ENCODE results near the gene DUSP11. TPM values are rescaled to one million over a fixed set of nuclear protein-coding genes. Genes with fewer than 3 reads are reported as not detected.

Gene DUSP11
- total RNA-seq, 1 experiment from 2014 or later: 22.9 TPM

DNA sequence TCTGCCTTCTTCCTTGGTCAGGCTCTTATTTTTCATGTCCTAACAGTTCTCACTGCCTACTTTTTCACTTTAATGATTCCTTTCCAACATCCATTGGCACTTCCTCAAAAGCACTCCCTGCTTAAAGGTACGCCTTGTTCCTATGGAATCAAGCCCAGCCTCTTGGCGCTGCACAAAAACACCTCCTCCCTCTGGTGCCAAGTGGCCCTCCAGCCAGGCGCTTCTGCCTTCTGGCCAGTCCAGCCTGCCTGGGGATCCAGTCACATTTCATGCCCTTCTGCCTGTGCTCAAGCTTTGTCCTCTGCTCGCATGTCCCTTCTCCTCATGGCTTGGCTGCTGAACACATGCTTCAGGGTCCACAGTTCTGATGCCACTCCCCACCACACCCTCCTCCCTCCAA lies 49.1 kb downstream of the DUSP11 start:
- no peaks in the 10 kb centered on the region for H3K9me2 ChIP-seq (ENCODE audit: insufficient read depth)
- H3K4me1 ChIP-seq (ENCODE audit: control insufficient read depth in 1 of 2, insufficient read depth in 2 of 2, low read length in 2 of 2): peaks cover 2 to 3% of the 10 kb centered on the region in 2 experiments; a peak in 2 of 4 replicates
- H4K20me1 ChIP-seq (ENCODE audit: insufficient read depth): no peaks in the 10 kb centered on the region
- peaks cover 16 to 17% of the 10 kb centered on the region in 2 experiments; a peak in 3 of 4 replicates for H3K36me3 ChIP-seq (ENCODE audit: control insufficient read depth in 1 of 2, insufficient read depth in 2 of 2, low read length in 2 of 2)
- BruUV-seq (replicated peaks): no TSS peak
- intact Hi-C loops (cut with micrococcal nuclease): no loop called here
- POLR2A ChIA-PET: no interaction called here
- H3K27ac ChIP-seq (ENCODE audit: low read depth, low read length): no peak overlapping the region
- no peak overlapping the region for H2AFZ ChIP-seq (ENCODE audit: low read depth, low read length, poor library complexity, severe bottlenecking)
- CTCF ChIA-PET: no interaction called here
- RAD21 ChIA-PET (ENCODE audit: low non-redundant PET in 1 of 2, low total read pairs in 2 of 2, uncharacterized antibody in 2 of 2, unreplicated experiment in 2 of 2): no interaction called here
- ATAC-seq: no peak
- H3K4me2 ChIP-seq (ENCODE audit: low read length): no peak overlapping the region
- H3K27me3 ChIP-seq (ENCODE audit: insufficient read depth, low read length): no peaks in the 10 kb centered on the region
- TF ChIP-seq, protein P1, sequence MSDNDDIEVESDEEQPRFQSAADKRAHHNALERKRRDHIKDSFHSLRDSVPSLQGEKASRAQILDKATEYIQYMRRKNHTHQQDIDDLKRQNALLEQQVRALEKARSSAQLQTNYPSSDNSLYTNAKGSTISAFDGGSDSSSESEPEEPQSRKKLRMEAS (IDR thresholded peaks at IDR 0.05): no peak
- TF ChIP-seq SRF (IDR thresholded peaks at IDR 0.05; ENCODE audit: low read depth) (no peak), ELF1 (IDR thresholded peaks at IDR 0.05; ENCODE audit: borderline replicate concordance, low read depth) (no peak), JUND (IDR thresholded peaks at IDR 0.05) (no peak), CBX3 (IDR thresholded peaks at IDR 0.05; ENCODE audit: low read depth) (no peak), ZFX (IDR thresholded peaks at IDR 0.05) (no peak), YY1 (IDR thresholded peaks at IDR 0.05; ENCODE audit: extremely low read depth, insufficient replicate concordance, low read depth, low read length) (no peak), ZNF274 (IDR thresholded peaks at IDR 0.05; ENCODE audit: low read depth, low read length) (no peak), TCF7L2 (IDR thresholded peaks at IDR 0.05; ENCODE audit: borderline replicate concordance, extremely low read depth, insufficient read depth, insufficient read length) (no peak), RAD21 (IDR thresholded peaks at IDR 0.05; ENCODE audit: low read depth) (no peak), POLR2A (IDR thresholded peaks at IDR 0.05; ENCODE audit: borderline replicate concordance, extremely low read depth, insufficient read depth, insufficient read length) (no peak), EZH2phosphoT487 (IDR thresholded peaks at IDR 0.05; ENCODE audit: borderline replicate concordance) (no peak), SIN3A (IDR thresholded peaks at IDR 0.05; ENCODE audit: low read depth) (no peak), FOSL1 (IDR thresholded peaks at IDR 0.05; ENCODE audit: low read depth) (no peak), EGR1 (IDR thresholded peaks at IDR 0.05; ENCODE audit: low read depth) (no peak)
- TF ChIP-seq, protein P2, sequence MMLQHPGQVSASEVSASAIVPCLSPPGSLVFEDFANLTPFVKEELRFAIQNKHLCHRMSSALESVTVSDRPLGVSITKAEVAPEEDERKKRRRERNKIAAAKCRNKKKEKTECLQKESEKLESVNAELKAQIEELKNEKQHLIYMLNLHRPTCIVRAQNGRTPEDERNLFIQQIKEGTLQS (IDR thresholded peaks at IDR 0.05): no peak
- H3K79me2 ChIP-seq (ENCODE audit: insufficient read depth, low read length): peaks cover 16% of the 10 kb centered on the region
- no peaks in the 10 kb centered on the region for H3K9me3 ChIP-seq (ENCODE audit: control insufficient read depth in 1 of 2, insufficient read depth in 1 of 2, low read depth in 1 of 2, low read length in 2 of 2)
- no peak for DNase-seq (ENCODE audit: low read depth, low spot score)
- H3K4me3 ChIP-seq (replicated peaks in 1 of 2; ENCODE audit: low read depth in 1 of 2, low read length in 2 of 2): no peak overlapping the region
- H3K9ac ChIP-seq (ENCODE audit: low read length): no peak overlapping the region

All from HCT116 (cell line).